ENCODE measurements around the gene PTPRA.
"Not testable (repeated sequence)": the region's sequence is repeated elsewhere in the genome, so short reads cannot be mapped to it uniquely, and the experiment has no call there.

The PTPRA gene

GRCh38 chr20:3074812-3075211, 201.5 kb downstream of the PTPRA start:
- TF ChIP-seq CTCF (IDR thresholded peaks at IDR 0.05; ENCODE audit: borderline replicate concordance, insufficient read depth, low read depth, low read length), result no peak
- H3K4me3 ChIP-seq (ENCODE audit: low read depth, low read length), result no peak overlapping the region

- H3K4me3 ChIP-seq (ENCODE audit: low read depth, low read length), result not testable (repeated sequence)
Observed at GRCh38 chr20:3075315-3075714, 202.0 kb downstream of the PTPRA start.

- no peak overlapping the region for H3K4me3 ChIP-seq (ENCODE audit: low read depth, low read length)
- TF ChIP-seq CTCF (IDR thresholded peaks at IDR 0.05; ENCODE audit: borderline replicate concordance, insufficient read depth, low read depth, low read length), result no peak
Observed at GRCh38 chr20:3077618-3078134, 204.4 kb downstream of the PTPRA start.

- TF ChIP-seq CTCF (IDR thresholded peaks at IDR 0.05; ENCODE audit: borderline replicate concordance, insufficient read depth, low read depth, low read length), result no peak
Observed at GRCh38 chr20:3080939-3081388, 207.7 kb downstream of the PTPRA start.

GRCh38 chr20:3081641-3082040, 208.4 kb downstream of the PTPRA start:
- TF ChIP-seq CTCF (IDR thresholded peaks at IDR 0.05; ENCODE audit: borderline replicate concordance, insufficient read depth, low read depth, low read length), result no peak

More at GRCh38 chr20:3080939-3081388, 207.7 kb downstream of the PTPRA start:
- no peak overlapping the region for H3K4me3 ChIP-seq (ENCODE audit: low read depth, low read length)

GRCh38 chr20:3082306-3082951, 209.1 kb downstream of the PTPRA start:
- no peak overlapping the region for H3K4me3 ChIP-seq (ENCODE audit: low read depth, low read length)

More at GRCh38 chr20:3081641-3082040, 208.4 kb downstream of the PTPRA start:
- H3K4me3 ChIP-seq (ENCODE audit: low read depth, low read length), result no peak overlapping the region

More at GRCh38 chr20:3082306-3082951, 209.1 kb downstream of the PTPRA start:
- no peak for TF ChIP-seq CTCF (IDR thresholded peaks at IDR 0.05; ENCODE audit: borderline replicate concordance, insufficient read depth, low read depth, low read length)

Data from GM12875 (cell line).